ENCODE measurements around the gene GRIN1. TPM values are rescaled to one million over a fixed set of nuclear protein-coding genes. Genes with fewer than 3 reads are reported as not detected.
A peak's percentile ranks its signal among the peaks of the same experiment; 100 is the strongest.

GRIN1 gene
- total and polyA plus RNA-seq, 2 of the 13 experiments (the other 11 are each of a cell fraction or from before 2014, with no cell fraction given) = 0.13 TPM; not detected in 1

- no TSS peak for BruUV-seq (replicated peaks)
- Histone ChIP-seq H3K36me3 (replicated peaks in 1 of 2; ENCODE audit: control insufficient read depth in 1 of 2, insufficient read depth in 2 of 2, low read length in 2 of 2) (no peaks in the 10 kb centered on the region), H3K4me2 (ENCODE audit: low read depth, low read length) (peak overlapping the region; percentile 45), H3K4me3 (replicated peaks in 1 of 3; ENCODE audit: insufficient read depth in 1 of 3, low read depth in 2 of 3, low read length in 3 of 3) (peak overlapping the region in 1 of 3 experiments; percentile 46; a peak in 1 of 6 replicates), H3K9ac (ENCODE audit: insufficient read depth, low read depth, low read length) (no peak overlapping the region), H3K27ac (ENCODE audit: extremely low read length, insufficient read depth, low read length) (no peak overlapping the region), H3K27me3 (ENCODE audit: control insufficient read depth in 1 of 2, insufficient read depth in 2 of 2, low read length in 2 of 2) (peaks cover 9 to 51% of the 10 kb centered on the region in 2 experiments; a peak in 4 of 5 replicates), H4K20me1 (ENCODE audit: insufficient read depth, low read length) (no peaks in the 10 kb centered on the region), H3K79me2 (ENCODE audit: insufficient read depth, low read length) (no peaks in the 10 kb centered on the region), H3K4me1 (ENCODE audit: insufficient read depth, low read length) (peaks cover 9% of the 10 kb centered on the region; the same call in 1 of the 2 replicates), H2AFZ (ENCODE audit: low read length) (no peak overlapping the region), H3K9me3 (ENCODE audit: low read length) (no peaks in the 10 kb centered on the region)
- TF ChIP-seq CBX1 (IDR thresholded peaks at IDR 0.05; ENCODE audit: low read depth) = no peak
- TF ChIP-seq ZNF354B (CRISPR knock-in tag; IDR thresholded peaks at IDR 0.05) = no peak
- TF ChIP-seq ZNF350 (CRISPR knock-in tag; IDR thresholded peaks at IDR 0.05; ENCODE audit: borderline replicate concordance, low read depth) = no peak
- peak; percentile 12; the same call in 1 of the 2 replicates for TF ChIP-seq ZNF768 (CRISPR knock-in tag; IDR thresholded peaks at IDR 0.05)
- 0 out of 2 replicates have a peak, but pooled peaks have one; percentile 17 for TF ChIP-seq ZNF263 (CRISPR knock-in tag; IDR thresholded peaks at IDR 0.05)
- TF ChIP-seq MAX (IDR thresholded peaks at IDR 0.05) = 0 out of 2 replicates have a peak, but pooled peaks have one; percentile 12
- 51% methylated on average over 12 of the region's 65 CpGs for WGBS (ENCODE audit: low lambda C conversion rate)
- DNase-seq (ENCODE audit: low spot score) = no peak
- in situ Hi-C loops (cut with HindIII; ENCODE audit: extremely low pct_ligation_motif_present, low pct_unique_long_range_greater_than_20kb) = no loop called here
- intact Hi-C loops (cut with micrococcal nuclease; ENCODE audit: unreplicated experiment) = no loop called here
- peak; percentile 8; the same call in 1 of the 3 replicates for ATAC-seq
- POLR2A ChIA-PET = no interaction called here
- CTCF ChIA-PET (ENCODE audit: low intra/inter-chr PET ratio, low total read pairs) = no interaction called here
- FAIRE-seq = no peak
Observed at GRCh38 chr9:137156567-137157375, 17.8 kb downstream of the GRIN1 start.

Data from HepG2 (cell line).